ENCODE data around the gene FERMT1. TPM values are rescaled to one million over a fixed set of nuclear protein-coding genes. Genes with fewer than 3 reads are reported as not detected.

FERMT1 gene, protein sequence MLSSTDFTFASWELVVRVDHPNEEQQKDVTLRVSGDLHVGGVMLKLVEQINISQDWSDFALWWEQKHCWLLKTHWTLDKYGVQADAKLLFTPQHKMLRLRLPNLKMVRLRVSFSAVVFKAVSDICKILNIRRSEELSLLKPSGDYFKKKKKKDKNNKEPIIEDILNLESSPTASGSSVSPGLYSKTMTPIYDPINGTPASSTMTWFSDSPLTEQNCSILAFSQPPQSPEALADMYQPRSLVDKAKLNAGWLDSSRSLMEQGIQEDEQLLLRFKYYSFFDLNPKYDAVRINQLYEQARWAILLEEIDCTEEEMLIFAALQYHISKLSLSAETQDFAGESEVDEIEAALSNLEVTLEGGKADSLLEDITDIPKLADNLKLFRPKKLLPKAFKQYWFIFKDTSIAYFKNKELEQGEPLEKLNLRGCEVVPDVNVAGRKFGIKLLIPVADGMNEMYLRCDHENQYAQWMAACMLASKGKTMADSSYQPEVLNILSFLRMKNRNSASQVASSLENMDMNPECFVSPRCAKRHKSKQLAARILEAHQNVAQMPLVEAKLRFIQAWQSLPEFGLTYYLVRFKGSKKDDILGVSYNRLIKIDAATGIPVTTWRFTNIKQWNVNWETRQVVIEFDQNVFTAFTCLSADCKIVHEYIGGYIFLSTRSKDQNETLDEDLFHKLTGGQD
- total RNA-seq, result 98.4 and 202 TPM in 2 replicates

DNA sequence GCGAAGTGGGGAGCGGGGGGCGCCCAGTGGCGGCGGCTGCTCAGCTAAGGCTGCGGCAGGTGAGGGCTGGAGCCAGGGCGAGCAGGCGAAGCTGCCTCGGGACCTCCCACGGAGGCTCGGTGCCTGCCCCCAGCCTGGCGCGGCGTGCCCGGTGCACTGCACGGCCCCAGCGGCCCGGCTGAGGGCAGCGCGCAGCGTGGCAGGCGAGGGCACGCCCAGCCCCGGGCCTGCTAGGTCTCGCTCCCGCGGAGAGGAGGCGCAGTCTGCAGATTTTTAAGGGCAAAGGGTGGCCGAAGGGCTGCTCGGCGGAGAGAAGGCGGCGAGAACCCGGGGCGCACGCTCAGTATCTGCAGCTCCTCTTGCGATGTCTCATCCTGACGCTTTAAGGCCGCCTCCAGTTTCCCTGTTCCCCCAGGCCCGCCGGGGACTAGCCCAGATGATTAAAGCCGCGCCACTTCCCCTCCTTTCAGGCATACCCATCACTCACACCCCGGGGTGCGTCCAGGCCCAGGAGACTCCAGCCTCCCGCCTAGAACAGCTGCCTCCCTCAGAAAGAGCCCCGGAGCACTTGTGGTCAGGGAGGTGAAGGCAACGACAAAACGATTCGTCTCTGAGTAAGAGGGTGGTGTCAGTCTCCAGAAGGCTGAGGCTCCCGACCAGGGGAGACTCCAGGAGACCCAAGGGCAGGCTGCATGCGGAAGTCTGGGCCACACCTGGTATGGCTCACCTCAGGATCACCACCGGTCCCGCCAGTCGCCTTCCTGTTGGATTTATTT, at the start of gene FERMT1:
FERMT1 (minus strand) TSS at position 158 of the 776 bp plus-strand sequence. CDS start 3,476 bp downstream, outside the sequence.

DNA sequence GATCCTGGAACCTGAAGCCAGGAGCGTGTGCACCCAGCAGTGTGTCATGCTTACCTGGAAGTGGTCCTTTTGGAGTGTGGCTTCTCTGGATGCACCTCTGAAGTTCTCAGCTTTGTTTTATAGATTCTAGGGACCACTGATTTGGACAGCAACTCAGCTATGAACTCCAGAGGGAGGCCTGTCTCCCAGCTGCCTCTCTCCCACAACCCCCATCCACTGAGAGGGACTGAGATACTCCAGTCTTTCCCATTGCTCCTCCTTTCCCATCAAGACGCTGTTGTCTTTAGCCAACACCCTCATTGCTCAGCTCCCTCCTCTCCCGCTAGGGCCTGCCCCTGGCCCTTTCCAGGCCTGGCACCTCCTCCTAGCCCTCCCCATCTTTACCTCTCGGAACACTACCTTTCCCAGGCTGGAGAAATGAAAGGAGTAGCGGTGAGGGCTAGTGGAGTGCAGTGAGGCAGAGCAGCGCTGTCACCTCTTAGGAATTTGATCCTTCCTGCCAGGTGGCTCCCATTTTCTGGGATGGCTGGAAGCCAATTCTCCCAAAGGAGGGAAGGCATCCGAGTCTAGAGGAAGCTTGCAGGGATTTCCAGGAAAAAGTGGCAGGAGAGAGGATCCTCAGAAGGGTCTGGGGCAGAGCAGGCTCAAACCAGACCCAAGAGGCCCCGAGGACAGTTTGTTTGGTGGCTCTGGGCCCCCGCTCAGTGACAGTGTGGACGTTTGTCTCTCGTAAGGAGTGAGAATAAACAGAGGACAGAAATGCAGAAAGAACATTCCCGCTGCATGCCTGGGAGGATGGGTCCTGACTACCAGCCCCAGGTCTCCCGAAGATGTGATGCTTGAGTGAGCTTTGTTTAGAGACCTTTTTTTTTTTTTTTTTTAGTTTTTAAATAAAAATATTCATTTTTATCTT, 68.8 kb downstream of the FERMT1 start, which contains the start of gene LRRN4:
LRRN4 (minus strand) TSS at position 285 of the 913 bp plus-strand sequence. CDS start 1,261 bp downstream, outside the sequence.

Other genes with a start within 250 kb of the FERMT1 start
- gene CHGB, start 211.5 kb downstream of the FERMT1 start, total RNA-seq, result 0.39 and 0.49 TPM in 2 replicates
- gene TRMT6, start 172.5 kb downstream of the FERMT1 start, total RNA-seq, result 13.4 and 22.5 TPM in 2 replicates
- gene MCM8, start 172.4 kb downstream of the FERMT1 start, total RNA-seq, result 8.1 and 12.2 TPM in 2 replicates
- 34.0 and 38.7 TPM in 2 replicates for gene CRLS1, start 116.9 kb downstream of the FERMT1 start, total RNA-seq
- gene LRRN4, start 69.0 kb downstream of the FERMT1 start, total RNA-seq, result 0.16 and 0.84 TPM in 2 replicates

Measured in hair follicular keratinocyte (primary cell).